ENCODE data around the gene SOST.

GRCh38 chr17:43772877-43773648 is 14.5 kb upstream of the SOST start:
- TF ChIP-seq ZNF8 (CRISPR knock-in tag; IDR thresholded peaks at IDR 0.05) (no peak), ARNTL (CRISPR knock-in tag; IDR thresholded peaks at IDR 0.05; ENCODE audit: borderline replicate concordance, low read depth) (no peak), PATZ1 (CRISPR knock-in tag; IDR thresholded peaks at IDR 0.05; ENCODE audit: borderline replicate concordance) (no peak), ZC3H10 (CRISPR knock-in tag; IDR thresholded peaks at IDR 0.05) (no peak), ISL1 (CRISPR knock-in tag; IDR thresholded peaks at IDR 0.05) (no peak), TSHZ2 (CRISPR knock-in tag; IDR thresholded peaks at IDR 0.05) (no peak), CSDC2 (CRISPR knock-in tag; IDR thresholded peaks at IDR 0.05) (no peak), POU6F1 (CRISPR knock-in tag; IDR thresholded peaks at IDR 0.05; ENCODE audit: borderline replicate concordance, low read depth) (no peak), ZFP30 (CRISPR knock-in tag; IDR thresholded peaks at IDR 0.05) (no peak)
